ENCODE data around the gene CASS4.
A peak's percentile ranks its signal among the peaks of the same experiment; 100 is the strongest.

Gene CASS4

GRCh38 chr20:56429502-56429901 lies 17.4 kb downstream of the CASS4 start:
- Histone ChIP-seq H3K27ac (ENCODE audit: insufficient read depth, low read length, poor library complexity, severe bottlenecking) (peak overlapping the region; percentile 54), H3K36me3 (ENCODE audit: control insufficient read depth, insufficient read depth, low read length) (no peaks in the 10 kb centered on the region), H3K4me1 (ENCODE audit: control insufficient read depth, insufficient read depth, low read length, poor library complexity, severe bottlenecking) (peaks cover 16% of the 10 kb centered on the region), H3K9me3 (ENCODE audit: control insufficient read depth, low read length) (no peaks in the 10 kb centered on the region), H3K27me3 (replicated peaks; ENCODE audit: control insufficient read depth, insufficient read depth, low read length, poor library complexity, severe bottlenecking) (no peaks in the 10 kb centered on the region), H3K4me3 (ENCODE audit: insufficient read depth, low read depth, low read length, poor library complexity, severe bottlenecking) (peak overlapping the region; percentile 39)
- no peak for DNase-seq

GRCh38 chr20:56429941-56430340 lies 17.9 kb downstream of the CASS4 start:
- no peak for DNase-seq
- H3K4me3 ChIP-seq (ENCODE audit: insufficient read depth, low read depth, low read length, poor library complexity, severe bottlenecking): peak overlapping the region; percentile 39
- no peaks in the 10 kb centered on the region for H3K27me3 ChIP-seq (replicated peaks; ENCODE audit: control insufficient read depth, insufficient read depth, low read length, poor library complexity, severe bottlenecking)
- H3K4me1 ChIP-seq (ENCODE audit: control insufficient read depth, insufficient read depth, low read length, poor library complexity, severe bottlenecking): peaks cover 16% of the 10 kb centered on the region
- no peaks in the 10 kb centered on the region for H3K36me3 ChIP-seq (ENCODE audit: control insufficient read depth, insufficient read depth, low read length)
- H3K9me3 ChIP-seq (ENCODE audit: control insufficient read depth, low read length): no peaks in the 10 kb centered on the region
- H3K27ac ChIP-seq (ENCODE audit: insufficient read depth, low read length, poor library complexity, severe bottlenecking): peak overlapping the region; percentile 54

DNA sequence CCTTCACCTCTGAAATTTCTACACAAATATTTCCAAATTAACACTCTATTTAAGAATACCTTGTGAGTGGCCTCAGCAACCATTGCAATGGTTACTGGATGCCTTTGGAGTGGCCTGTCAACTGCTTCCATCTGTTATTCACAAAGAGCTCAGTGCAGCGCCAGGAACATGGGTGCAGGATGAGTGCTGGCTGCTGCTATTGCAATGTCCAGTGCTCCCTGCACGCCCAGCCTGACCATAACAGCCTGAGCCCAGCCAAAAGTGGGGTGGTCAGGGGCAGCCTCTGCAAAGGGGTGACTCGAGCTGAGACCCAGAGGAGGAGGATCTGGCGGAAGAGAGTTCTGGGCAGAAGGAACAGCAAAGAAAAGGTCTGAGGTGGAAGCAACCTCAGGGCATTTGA lies 18.4 kb downstream of the CASS4 start:
- Histone ChIP-seq H3K4me3 (ENCODE audit: insufficient read depth, low read depth, low read length, poor library complexity, severe bottlenecking) (no peak overlapping the region), H3K4me1 (ENCODE audit: control insufficient read depth, insufficient read depth, low read length, poor library complexity, severe bottlenecking) (peaks cover 16% of the 10 kb centered on the region), H3K9me3 (ENCODE audit: control insufficient read depth, low read length) (no peaks in the 10 kb centered on the region), H3K27ac (ENCODE audit: insufficient read depth, low read length, poor library complexity, severe bottlenecking) (no peak overlapping the region), H3K27me3 (replicated peaks; ENCODE audit: control insufficient read depth, insufficient read depth, low read length, poor library complexity, severe bottlenecking) (no peaks in the 10 kb centered on the region), H3K36me3 (ENCODE audit: control insufficient read depth, insufficient read depth, low read length) (no peaks in the 10 kb centered on the region)
- DNase-seq: no peak

DNA sequence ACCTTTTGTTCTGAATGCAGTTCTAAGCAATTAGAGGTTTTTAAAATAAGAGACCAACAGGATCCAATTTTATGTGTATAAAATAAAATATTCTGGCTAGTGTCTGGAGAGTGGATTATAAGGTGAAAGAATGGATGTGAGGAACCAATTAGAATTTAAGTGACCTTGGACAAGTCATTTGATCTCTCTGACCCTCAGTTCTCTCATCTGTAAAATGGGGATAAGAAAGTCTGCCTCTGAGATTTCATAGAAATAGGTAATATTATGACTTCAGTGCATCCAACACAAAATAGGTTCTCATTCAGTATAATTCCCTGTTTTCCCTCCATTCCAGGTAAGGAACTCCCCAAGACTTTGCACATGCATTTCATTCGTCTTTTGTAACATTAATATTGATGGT lies 18.9 kb downstream of the CASS4 start:
- no peak for DNase-seq
- H3K9me3 ChIP-seq (ENCODE audit: control insufficient read depth, low read length): no peaks in the 10 kb centered on the region
- H3K27ac ChIP-seq (ENCODE audit: insufficient read depth, low read length, poor library complexity, severe bottlenecking): no peak overlapping the region
- no peaks in the 10 kb centered on the region for H3K36me3 ChIP-seq (ENCODE audit: control insufficient read depth, insufficient read depth, low read length)
- H3K4me3 ChIP-seq (ENCODE audit: insufficient read depth, low read depth, low read length, poor library complexity, severe bottlenecking): no peak overlapping the region
- H3K27me3 ChIP-seq (replicated peaks; ENCODE audit: control insufficient read depth, insufficient read depth, low read length, poor library complexity, severe bottlenecking): no peaks in the 10 kb centered on the region
- H3K4me1 ChIP-seq (ENCODE audit: control insufficient read depth, insufficient read depth, low read length, poor library complexity, severe bottlenecking): peaks cover 16% of the 10 kb centered on the region

GRCh38 chr20:56431471-56431870 lies 19.4 kb downstream of the CASS4 start:
- no peak overlapping the region for H3K27ac ChIP-seq (ENCODE audit: insufficient read depth, low read length, poor library complexity, severe bottlenecking)
- H3K4me3 ChIP-seq (ENCODE audit: insufficient read depth, low read depth, low read length, poor library complexity, severe bottlenecking): no peak overlapping the region
- H3K27me3 ChIP-seq (replicated peaks; ENCODE audit: control insufficient read depth, insufficient read depth, low read length, poor library complexity, severe bottlenecking): no peaks in the 10 kb centered on the region
- no peaks in the 10 kb centered on the region for H3K36me3 ChIP-seq (ENCODE audit: control insufficient read depth, insufficient read depth, low read length)
- H3K4me1 ChIP-seq (ENCODE audit: control insufficient read depth, insufficient read depth, low read length, poor library complexity, severe bottlenecking): peaks cover 16% of the 10 kb centered on the region
- H3K9me3 ChIP-seq (ENCODE audit: control insufficient read depth, low read length): no peaks in the 10 kb centered on the region
- no peak for DNase-seq

DNA sequence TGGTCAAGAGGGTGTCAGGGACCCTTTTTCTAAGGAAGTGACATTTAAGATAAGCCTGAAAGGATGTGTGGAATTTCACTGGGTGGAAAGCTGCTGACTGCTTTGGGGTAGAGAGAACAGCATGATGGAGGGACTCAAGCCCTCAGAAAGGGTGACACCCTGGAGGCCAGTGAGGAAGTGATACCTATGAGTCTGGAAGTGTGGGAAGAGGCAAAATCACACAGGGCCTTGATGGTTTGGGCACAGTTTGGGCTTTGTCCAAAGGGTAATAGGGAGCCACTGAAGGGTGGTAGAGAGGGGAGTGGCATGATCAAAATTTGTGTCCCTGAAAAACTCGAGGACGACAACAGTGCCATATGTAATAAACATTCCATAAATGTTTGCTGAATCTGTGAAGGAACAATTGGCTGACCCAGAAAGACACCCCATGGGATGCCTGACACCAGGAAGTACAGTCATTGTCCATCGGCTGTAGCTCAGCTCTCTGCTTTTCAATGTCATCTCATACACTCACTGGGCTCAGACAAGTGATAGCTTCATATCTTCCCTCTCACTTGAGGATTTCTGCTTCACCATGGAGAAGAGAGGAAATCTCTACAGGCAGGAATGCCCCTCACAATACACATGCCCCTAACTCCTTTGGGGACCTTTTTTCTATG lies 21.3 kb downstream of the CASS4 start:
- H3K27ac ChIP-seq (ENCODE audit: insufficient read depth, low read length, poor library complexity, severe bottlenecking): no peak overlapping the region
- peaks cover 16% of the 10 kb centered on the region for H3K4me1 ChIP-seq (ENCODE audit: control insufficient read depth, insufficient read depth, low read length, poor library complexity, severe bottlenecking)

GRCh38 chr20:56433880-56434255 lies 21.8 kb downstream of the CASS4 start:
- H3K27me3 ChIP-seq (replicated peaks; ENCODE audit: control insufficient read depth, insufficient read depth, low read length, poor library complexity, severe bottlenecking): no peaks in the 10 kb centered on the region
- H3K4me3 ChIP-seq (ENCODE audit: insufficient read depth, low read depth, low read length, poor library complexity, severe bottlenecking): no peak overlapping the region
- H3K36me3 ChIP-seq (ENCODE audit: control insufficient read depth, insufficient read depth, low read length): peaks cover 5% of the 10 kb centered on the region
- no peaks in the 10 kb centered on the region for H3K9me3 ChIP-seq (ENCODE audit: control insufficient read depth, low read length)
- H3K27ac ChIP-seq (ENCODE audit: insufficient read depth, low read length, poor library complexity, severe bottlenecking): no peak overlapping the region
- no peak for DNase-seq
- peaks cover 17% of the 10 kb centered on the region for H3K4me1 ChIP-seq (ENCODE audit: control insufficient read depth, insufficient read depth, low read length, poor library complexity, severe bottlenecking)

More for the DNA sequence above, 21.3 kb downstream of the CASS4 start:
- no peak for DNase-seq
- H3K36me3 ChIP-seq (ENCODE audit: control insufficient read depth, insufficient read depth, low read length): peaks cover 5% of the 10 kb centered on the region
- no peaks in the 10 kb centered on the region for H3K27me3 ChIP-seq (replicated peaks; ENCODE audit: control insufficient read depth, insufficient read depth, low read length, poor library complexity, severe bottlenecking)
- no peaks in the 10 kb centered on the region for H3K9me3 ChIP-seq (ENCODE audit: control insufficient read depth, low read length)
- no peak overlapping the region for H3K4me3 ChIP-seq (ENCODE audit: insufficient read depth, low read depth, low read length, poor library complexity, severe bottlenecking)

DNA sequence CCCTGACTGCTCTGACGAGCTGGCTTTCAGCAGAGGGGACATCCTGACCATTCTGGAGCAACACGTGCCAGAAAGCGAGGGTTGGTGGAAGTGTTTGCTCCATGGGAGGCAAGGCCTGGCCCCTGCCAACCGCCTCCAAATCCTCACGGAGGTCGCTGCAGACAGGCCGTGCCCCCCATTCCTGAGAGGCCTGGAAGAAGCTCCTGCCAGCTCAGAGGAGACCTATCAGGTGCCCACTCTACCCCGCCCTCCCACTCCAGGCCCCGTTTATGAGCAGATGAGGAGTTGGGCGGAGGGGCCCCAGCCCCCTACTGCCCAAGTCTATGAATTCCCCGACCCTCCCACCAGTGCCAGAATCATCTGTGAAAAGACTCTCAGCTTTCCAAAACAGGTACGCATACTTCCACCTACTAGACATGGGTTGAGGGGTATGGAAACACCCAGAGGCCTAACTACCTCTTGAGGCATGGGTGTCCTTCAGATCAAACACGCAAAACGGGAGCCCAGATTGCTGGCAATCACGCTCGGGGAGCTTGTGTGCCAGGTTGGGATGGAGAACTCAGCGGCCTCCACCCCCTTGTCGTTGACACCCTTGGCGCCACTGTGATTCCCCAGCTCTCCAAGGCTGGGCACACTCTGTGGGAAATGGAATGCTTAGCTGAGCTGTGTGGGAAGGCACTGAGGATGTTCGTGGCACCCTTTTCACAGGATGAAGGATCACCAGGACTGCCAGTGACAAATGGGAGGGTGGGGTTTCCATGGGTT lies 25.3 kb downstream of the CASS4 start:
- Histone ChIP-seq H3K36me3 (ENCODE audit: control insufficient read depth, insufficient read depth, low read length) (peaks cover 5% of the 10 kb centered on the region), H3K9me3 (ENCODE audit: control insufficient read depth, low read length) (no peaks in the 10 kb centered on the region), H3K4me1 (ENCODE audit: control insufficient read depth, insufficient read depth, low read length, poor library complexity, severe bottlenecking) (peaks cover 20% of the 10 kb centered on the region), H3K27ac (ENCODE audit: insufficient read depth, low read length, poor library complexity, severe bottlenecking) (no peak overlapping the region), H3K27me3 (replicated peaks; ENCODE audit: control insufficient read depth, insufficient read depth, low read length, poor library complexity, severe bottlenecking) (no peaks in the 10 kb centered on the region), H3K4me3 (ENCODE audit: insufficient read depth, low read depth, low read length, poor library complexity, severe bottlenecking) (no peak overlapping the region)
- DNase-seq: no peak

DNA sequence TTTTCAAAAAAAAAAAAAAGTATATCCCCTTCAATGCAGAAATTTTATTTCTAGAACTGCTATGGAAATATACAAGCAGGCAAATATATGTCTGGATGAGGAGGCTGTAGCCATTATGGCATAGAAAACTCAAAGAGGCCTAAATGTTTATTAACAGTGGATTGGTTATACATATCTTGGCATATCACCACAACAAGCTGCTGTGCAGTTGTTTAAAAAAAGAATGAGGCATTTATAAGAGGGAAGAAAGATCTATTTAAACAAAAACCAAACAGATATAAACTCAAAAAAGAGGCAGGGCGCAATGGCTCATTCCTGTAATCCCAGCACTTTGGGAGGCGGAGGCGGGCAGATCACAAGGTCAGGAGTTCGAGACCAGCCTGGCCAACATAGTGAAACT lies 26.2 kb downstream of the CASS4 start:
- peaks cover 20% of the 10 kb centered on the region for H3K4me1 ChIP-seq (ENCODE audit: control insufficient read depth, insufficient read depth, low read length, poor library complexity, severe bottlenecking)
- H3K4me3 ChIP-seq (ENCODE audit: insufficient read depth, low read depth, low read length, poor library complexity, severe bottlenecking): no peak overlapping the region
- no peak overlapping the region for H3K27ac ChIP-seq (ENCODE audit: insufficient read depth, low read length, poor library complexity, severe bottlenecking)
- H3K9me3 ChIP-seq (ENCODE audit: control insufficient read depth, low read length): no peaks in the 10 kb centered on the region
- peaks cover 5% of the 10 kb centered on the region for H3K36me3 ChIP-seq (ENCODE audit: control insufficient read depth, insufficient read depth, low read length)
- H3K27me3 ChIP-seq (replicated peaks; ENCODE audit: control insufficient read depth, insufficient read depth, low read length, poor library complexity, severe bottlenecking): no peaks in the 10 kb centered on the region
- no peak for DNase-seq

GRCh38 chr20:56439771-56440291 lies 27.8 kb downstream of the CASS4 start:
- Histone ChIP-seq H3K36me3 (ENCODE audit: control insufficient read depth, insufficient read depth, low read length) (peaks cover 5% of the 10 kb centered on the region), H3K27me3 (replicated peaks; ENCODE audit: control insufficient read depth, insufficient read depth, low read length, poor library complexity, severe bottlenecking) (no peaks in the 10 kb centered on the region), H3K27ac (ENCODE audit: insufficient read depth, low read length, poor library complexity, severe bottlenecking) (peak overlapping the region; percentile 7), H3K4me1 (ENCODE audit: control insufficient read depth, insufficient read depth, low read length, poor library complexity, severe bottlenecking) (peaks cover 20% of the 10 kb centered on the region), H3K9me3 (ENCODE audit: control insufficient read depth, low read length) (no peaks in the 10 kb centered on the region), H3K4me3 (ENCODE audit: insufficient read depth, low read depth, low read length, poor library complexity, severe bottlenecking) (no peak overlapping the region)
- no peak for DNase-seq
